Right lobe of liver (tissue), 6 donors: ENCODE data around the gene HOXD4. TPM values are rescaled to one million over a fixed set of nuclear protein-coding genes. Genes with fewer than 3 reads are reported as not detected.

Experiments used
- ATAC-seq, 4 donors: fragments of 200-7000 bp; cut with Tn5 transposase; one replicate each; pipeline ENCODE4 v1.9.1; 2020; ENCODE audit warnings: mild to moderate bottlenecking in 4 of 4, moderate library complexity in 4 of 4
- DNase-seq, 3 donors: peaks; one replicate each; pipeline ENCODE4 v3.0.0-alpha.2; 2020
- H3K27ac ChIP-seq, 3 donors: fragments of 200-600 bp; one replicate each; pipeline ENCODE4 v1.8.0; 2022
- H3K27me3 ChIP-seq, 2 donors: fragments of 200-600 bp; one replicate each; pipeline ENCODE4 v1.8.0; 2022
- H3K36me3 ChIP-seq, 4 donors: fragments of 200-600 bp; sonication (generic) in 1 of 4; one replicate each; pipeline versions ENCODE4 v1.5.1 to v1.8.0; 2017 to 2022; ENCODE audit warnings: control low read depth in 1 of 4
- H3K4me1 ChIP-seq, 4 donors: fragments of 200-600 bp; sonication (generic) in 1 of 4; one replicate each; pipeline versions ENCODE4 v1.5.1 to v1.8.0; 2017 to 2022; ENCODE audit warnings: control low read depth in 1 of 4
- H3K4me3 ChIP-seq, 3 donors: fragments of 200-600 bp; one replicate each; pipeline ENCODE4 v1.8.0; 2022
- H3K9me3 ChIP-seq, 4 donors: fragments of 200-600 bp; sonication (generic) in 1 of 4; one replicate each; pipeline versions ENCODE4 v1.5.1 to v1.8.0; 2017 to 2022; ENCODE audit warnings: control low read depth in 1 of 4
- CTCF ChIP-seq, 4 donors: fragments of 200-600 bp in 3 of 4; fragments of 450-650 bp in 1 of 4; IDR thresholded peaks; one replicate each; pipeline versions ENCODE4 v1.5.1 to v1.8.0; 2016 to 2022; ENCODE audit warnings: antibody characterized with exemption in 4 of 4, mild to moderate bottlenecking in 2 of 4
- POLR2A ChIP-seq: fragments of 450-650 bp; IDR thresholded peaks from one replicate; pipeline ENCODE4 v1.6.1; 2017; ENCODE audit warnings: antibody characterized with exemption, mild to moderate bottlenecking
- WGBS: methylation state at CpG from one replicate; pipeline ENCODE4 v1.1.6; 2018; ENCODE audit warnings: low coverage, low lambda C conversion rate; ENCODE audit not compliant: insufficient coverage; ENCODE audit errors: missing lambda C conversion rate; 5-methylcytosine and 5-hydroxymethylcytosine counted together
- intact Hi-C, 2 donors: fragments of 100-400 bp; cut with DNase I; formaldehyde crosslinking; loops; one replicate each; pipeline versions ENCODE4 v1.11.2 to v1.14.1; 2022
- total RNA-seq, 6 experiments: library from RNA; depleted of rRNA in 2 of 6; stranded (reverse); fragments of >200 nt in 2 of 6; fragmentation: NEBNext Ultra II Directional in 3 of 6; extraction: Animal tissue kit (Norgen Biotek cat#: 25700) in 3 of 6; gene quantifications; one replicate each; pipeline versions ENCODE4 v1.1.0 to v1.2.4, GENCODE V29; 2016 to 2023
- donor health status: DM: no; HTN: yes; CAD: no.
- donor health status: DM: no; HTN: no; CAD: no.
- donor health status: DM: no; HTN: no; CAD: no.
- donor health status: DM: no; HTN: yes; CAD: no.
- donor health status: DM: no; HTN: yes; CAD: no.

Gene HOXD4
- total RNA-seq, 6 experiments from 2014 or later = not detected

DNA sequence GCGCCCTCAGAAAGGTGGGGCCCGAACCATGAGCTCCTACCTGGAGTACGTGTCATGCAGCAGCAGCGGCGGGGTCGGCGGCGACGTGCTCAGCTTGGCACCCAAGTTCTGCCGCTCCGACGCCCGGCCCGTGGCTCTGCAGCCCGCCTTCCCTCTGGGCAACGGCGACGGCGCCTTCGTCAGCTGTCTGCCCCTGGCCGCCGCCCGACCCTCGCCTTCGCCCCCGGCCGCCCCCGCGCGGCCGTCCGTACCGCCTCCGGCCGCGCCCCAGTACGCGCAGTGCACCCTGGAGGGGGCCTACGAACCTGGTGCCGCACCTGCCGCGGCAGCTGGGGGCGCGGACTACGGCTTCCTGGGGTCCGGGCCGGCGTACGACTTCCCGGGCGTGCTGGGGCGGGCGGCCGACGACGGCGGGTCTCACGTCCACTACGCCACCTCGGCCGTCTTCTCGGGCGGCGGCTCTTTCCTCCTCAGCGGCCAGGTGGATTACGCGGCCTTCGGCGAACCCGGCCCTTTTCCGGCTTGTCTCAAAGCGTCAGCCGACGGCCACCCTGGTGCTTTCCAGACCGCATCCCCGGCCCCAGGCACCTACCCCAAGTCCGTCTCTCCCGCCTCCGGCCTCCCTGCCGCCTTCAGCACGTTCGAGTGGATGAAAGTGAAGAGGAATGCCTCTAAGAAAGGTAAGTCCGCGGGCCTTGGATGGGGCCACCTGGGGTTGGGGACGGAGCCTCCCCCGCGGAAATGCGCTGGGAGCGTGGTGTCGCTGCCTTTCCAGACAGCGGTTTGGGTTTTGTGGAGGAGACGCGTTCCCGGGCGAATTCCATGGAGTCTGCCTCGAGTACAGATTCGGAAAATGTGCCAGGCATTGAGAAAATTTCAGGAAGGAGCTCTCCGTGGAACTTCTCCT lies 37.7 kb downstream of the HOXD4 start:
- no peak for TF ChIP-seq CTCF (IDR thresholded peaks at IDR 0.05)
- TF ChIP-seq POLR2A = no peak
- intact Hi-C loops = no loop called here
- H3K36me3 ChIP-seq = no peaks in the 10 kb centered on the region
- ATAC-seq = peak in 1 of 4 donors; percentile 13
- no peaks in the 10 kb centered on the region for H3K9me3 ChIP-seq
- H3K27me3 ChIP-seq = peaks cover 14 to 53% of the 10 kb centered on the region in 2 donors
- peak overlapping the region; percentile 43 to 47 (median 45) for H3K4me3 ChIP-seq
- 9% methylated on average over 18 of the region's 98 CpGs for WGBS
- DNase-seq = no peak
- no peak overlapping the region for H3K27ac ChIP-seq
- peaks cover 0 to 14% (median 0%) of the 10 kb centered on the region in 4 donors for H3K4me1 ChIP-seq

- 9% methylated on average over 23 of the region's 28 CpGs for WGBS
- no peaks in the 10 kb centered on the region for H3K9me3 ChIP-seq
- intact Hi-C loops = no loop called here
- H3K4me1 ChIP-seq = peaks cover 0 to 14% (median 0%) of the 10 kb centered on the region in 4 donors
- no peaks in the 10 kb centered on the region for H3K36me3 ChIP-seq
- H3K27ac ChIP-seq = no peak overlapping the region
- ATAC-seq (no peak), DNase-seq (no peak)
- H3K27me3 ChIP-seq = peaks cover 14 to 53% of the 10 kb centered on the region in 2 donors
- no peak overlapping the region for H3K4me3 ChIP-seq
- TF ChIP-seq POLR2A (no peak), CTCF (IDR thresholded peaks at IDR 0.05) (no peak)
These were observed 38.6 kb downstream of the HOXD4 start for GRCh38 chr2:176189681-176190641.

- Histone ChIP-seq H3K9me3 (no peaks in the 10 kb centered on the region), H3K36me3 (no peaks in the 10 kb centered on the region), H3K4me3 (no peak overlapping the region), H3K27ac (no peak overlapping the region), H3K27me3 (peaks cover 14 to 57% of the 10 kb centered on the region in 2 donors), H3K4me1 (peaks cover 0 to 14% (median 0%) of the 10 kb centered on the region in 4 donors)
- ATAC-seq (no peak), DNase-seq (no peak)
- 6% methylated on average over 1 of the region's 1 CpG for WGBS
- intact Hi-C loops = no loop called here
- no peak for TF ChIP-seq POLR2A
These were observed 41.0 kb downstream of the HOXD4 start for GRCh38 chr2:176192351-176192750.

GRCh38 chr2:176193048-176193447 lies 41.7 kb downstream of the HOXD4 start:
- no peak for DNase-seq
- no peaks in the 10 kb centered on the region for H3K36me3 ChIP-seq
- H3K27ac ChIP-seq = no peak overlapping the region
- no peaks in the 10 kb centered on the region for H3K9me3 ChIP-seq
- no peak overlapping the region for H3K4me3 ChIP-seq
- ATAC-seq = no peak
- peaks cover 14 to 55% of the 10 kb centered on the region in 2 donors for H3K27me3 ChIP-seq
- intact Hi-C loops = no loop called here
- TF ChIP-seq CTCF (IDR thresholded peaks at IDR 0.05) (no peak), POLR2A (no peak)
- H3K4me1 ChIP-seq = peaks cover 0 to 8% (median 0%) of the 10 kb centered on the region in 4 donors
- 0% methylated on average over 1 of the region's 1 CpG for WGBS
